HUES6 (cell line): Measurements from ENCODE around the gene COX20.

Experiments
- H3K27ac ChIP-seq: 2 replicates; pipeline ENCODE4 v1.7.0; 2013; ENCODE audit warnings: low read depth, mild to moderate bottlenecking, low read length, inconsistent platforms
- H3K27me3 ChIP-seq: 2 replicates; pipeline ENCODE4 v1.6.1; 2013; ENCODE audit warnings: low read length; ENCODE audit not compliant: control insufficient read depth, insufficient read depth
- H3K36me3 ChIP-seq: 2 replicates; pipeline ENCODE4 v1.6.1; 2013; ENCODE audit warnings: low read length; ENCODE audit not compliant: control insufficient read depth, insufficient read depth
- H3K4me1 ChIP-seq: 2 replicates; pipeline ENCODE4 v1.6.1; 2013; ENCODE audit warnings: low read length; ENCODE audit not compliant: control insufficient read depth, insufficient read depth
- H3K4me3 ChIP-seq: 2 replicates; pipeline ENCODE4 v1.5.1; 2013; ENCODE audit warnings: low read depth, low read length
- H3K9ac ChIP-seq: one replicate; pipeline ENCODE4 v1.6.1; 2013; ENCODE audit warnings: mild to moderate bottlenecking, low read length
- H3K9me3 ChIP-seq: 2 replicates; pipeline ENCODE4 v1.6.1; 2013; ENCODE audit warnings: low read depth, low read length; ENCODE audit not compliant: control insufficient read depth, insufficient read depth

COX20 gene

GRCh38 chr1:244801246-244801645 lies 34.2 kb upstream of the COX20 start:
- Histone ChIP-seq H3K4me3 (no peak overlapping the region), H3K9me3 (0 out of 2 replicates have a peak, but pooled peaks cover 2% of the 10 kb centered on the region), H3K27me3 (no peaks in the 10 kb centered on the region), H3K27ac (no peak overlapping the region), H3K4me1 (no peaks in the 10 kb centered on the region; the same call in 1 of the 2 replicates), H3K9ac (no peak overlapping the region), H3K36me3 (no peaks in the 10 kb centered on the region)

DNA sequence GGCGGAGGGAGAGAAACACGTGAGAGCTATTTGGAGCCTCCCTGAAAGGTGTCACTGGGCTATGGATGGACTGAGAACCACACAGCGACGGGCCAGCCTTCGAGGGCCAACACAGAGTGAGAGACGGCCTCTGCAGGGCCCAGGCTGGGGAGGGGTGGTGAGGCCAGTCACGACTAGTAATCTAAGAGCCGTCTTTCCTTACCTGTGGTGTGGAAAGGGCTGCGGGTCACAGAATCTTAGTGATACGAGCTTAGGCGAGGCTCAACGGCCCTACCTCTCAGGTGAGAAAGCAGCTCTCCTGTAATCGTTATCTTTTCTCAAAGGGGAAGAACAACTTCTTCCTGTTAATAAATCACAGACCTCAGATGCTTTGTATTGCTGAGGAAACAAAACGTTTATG lies 33.4 kb upstream of the COX20 start:
- Histone ChIP-seq H3K27me3 (no peaks in the 10 kb centered on the region), H3K9me3 (0 out of 2 replicates have a peak, but pooled peaks cover 2% of the 10 kb centered on the region)

DNA sequence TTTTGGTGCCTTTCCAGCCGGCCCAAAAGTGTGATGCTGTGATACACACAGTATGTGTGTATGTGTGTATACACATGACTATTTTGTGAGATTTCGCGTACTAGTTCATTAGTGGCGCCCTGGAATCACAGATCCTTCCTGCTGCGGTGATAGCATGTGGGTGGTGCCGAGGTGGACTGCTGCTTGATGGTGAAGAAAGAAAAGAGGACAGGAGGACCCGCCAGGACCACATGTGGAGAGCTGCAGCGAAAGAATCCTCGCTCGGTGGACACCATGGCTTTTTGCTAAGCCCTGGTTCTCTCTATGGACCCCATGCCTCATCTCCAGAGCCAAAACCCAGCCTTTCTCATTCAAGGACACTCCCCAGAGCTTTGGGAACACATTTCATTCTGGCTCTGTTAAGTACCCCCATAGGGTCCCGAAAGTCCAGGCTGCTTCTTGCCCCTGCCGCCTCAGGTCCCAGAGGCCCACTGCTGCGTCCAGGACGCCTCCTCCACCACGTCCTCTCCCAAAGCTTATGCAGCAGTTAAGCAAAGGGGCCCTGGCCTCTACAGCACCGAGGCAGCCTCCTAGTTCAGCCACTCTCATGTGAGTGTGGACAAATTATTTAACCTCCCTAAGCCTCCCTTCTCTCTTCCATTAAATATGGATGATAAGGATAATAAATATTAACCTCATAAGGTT lies 32.8 kb upstream of the COX20 start:
- Histone ChIP-seq H3K36me3 (no peaks in the 10 kb centered on the region), H3K9ac (no peak overlapping the region), H3K27me3 (no peaks in the 10 kb centered on the region), H3K9me3 (0 out of 2 replicates have a peak, but pooled peaks cover 2% of the 10 kb centered on the region), H3K27ac (no peak overlapping the region), H3K4me1 (no peaks in the 10 kb centered on the region; the same call in 1 of the 2 replicates), H3K4me3 (no peak overlapping the region)

More for the DNA sequence above, 33.4 kb upstream of the COX20 start:
- Histone ChIP-seq H3K9ac (no peak overlapping the region), H3K4me1 (no peaks in the 10 kb centered on the region; the same call in 1 of the 2 replicates), H3K27ac (no peak overlapping the region), H3K4me3 (no peak overlapping the region), H3K36me3 (no peaks in the 10 kb centered on the region)

- H3K9me3 ChIP-seq: 0 out of 2 replicates have a peak, but pooled peaks cover 2% of the 10 kb centered on the region
- H3K27me3 ChIP-seq: no peaks in the 10 kb centered on the region
- H3K9ac ChIP-seq: no peak overlapping the region
- no peak overlapping the region for H3K27ac ChIP-seq
- H3K4me1 ChIP-seq: no peaks in the 10 kb centered on the region; the same call in 1 of the 2 replicates
- no peaks in the 10 kb centered on the region for H3K36me3 ChIP-seq
- H3K4me3 ChIP-seq: no peak overlapping the region
Measured at GRCh38 chr1:244804841-244805240, 30.6 kb upstream of the COX20 start.

DNA sequence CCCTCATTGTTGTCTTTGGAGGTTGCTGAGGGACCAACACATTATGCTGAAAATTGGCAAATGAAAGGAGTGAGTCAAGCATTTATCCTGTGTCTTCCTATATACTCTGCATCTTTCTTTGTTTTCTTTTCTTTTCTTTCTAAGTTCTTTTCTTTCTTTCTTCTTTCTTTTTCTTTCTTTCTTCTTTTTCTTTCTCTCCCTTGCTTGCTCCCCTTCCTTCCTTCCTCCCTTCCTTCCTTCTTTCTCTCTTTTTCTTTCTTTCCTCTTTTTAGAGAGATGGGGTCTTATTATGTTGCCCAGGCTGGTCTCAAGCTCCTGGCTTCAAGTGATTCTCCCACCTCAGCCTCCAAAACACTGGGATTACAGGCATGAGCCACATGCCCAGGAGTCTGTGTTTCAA lies 28.3 kb upstream of the COX20 start:
- Histone ChIP-seq H3K9me3 (no peaks in the 10 kb centered on the region), H3K27ac (no peak overlapping the region), H3K4me3 (no peak overlapping the region), H3K9ac (no peak overlapping the region), H3K27me3 (no peaks in the 10 kb centered on the region), H3K4me1 (no peaks in the 10 kb centered on the region; the same call in 1 of the 2 replicates), H3K36me3 (no peaks in the 10 kb centered on the region)

- Histone ChIP-seq H3K4me3 (no peak overlapping the region), H3K9me3 (no peaks in the 10 kb centered on the region), H3K36me3 (no peaks in the 10 kb centered on the region), H3K4me1 (peaks cover 10% of the 10 kb centered on the region), H3K27ac (no peak overlapping the region), H3K27me3 (no peaks in the 10 kb centered on the region), H3K9ac (no peak overlapping the region)
Measured at GRCh38 chr1:244810221-244810620, 25.2 kb upstream of the COX20 start.

GRCh38 chr1:244813327-244813726 lies 22.1 kb upstream of the COX20 start:
- Histone ChIP-seq H3K4me1 (peaks cover 10% of the 10 kb centered on the region), H3K9ac (no peak overlapping the region)

GRCh38 chr1:244815600-244816099 lies 19.8 kb upstream of the COX20 start:
- Histone ChIP-seq H3K36me3 (no peaks in the 10 kb centered on the region), H3K27ac (peak overlapping the region; percentile 7; the same call in 1 of the 2 replicates), H3K9me3 (no peaks in the 10 kb centered on the region), H3K4me3 (peak overlapping the region; percentile 37), H3K27me3 (peaks cover 4% of the 10 kb centered on the region; the same call in 1 of the 2 replicates), H3K4me1 (peaks cover 10% of the 10 kb centered on the region), H3K9ac (peak overlapping the region; percentile 17)

More at GRCh38 chr1:244813327-244813726, 22.1 kb upstream of the COX20 start:
- H3K9me3 ChIP-seq: no peaks in the 10 kb centered on the region
- no peaks in the 10 kb centered on the region for H3K36me3 ChIP-seq
- H3K27me3 ChIP-seq: peaks cover 4% of the 10 kb centered on the region; the same call in 1 of the 2 replicates
- no peak overlapping the region for H3K27ac ChIP-seq
- H3K4me3 ChIP-seq: no peak overlapping the region

DNA sequence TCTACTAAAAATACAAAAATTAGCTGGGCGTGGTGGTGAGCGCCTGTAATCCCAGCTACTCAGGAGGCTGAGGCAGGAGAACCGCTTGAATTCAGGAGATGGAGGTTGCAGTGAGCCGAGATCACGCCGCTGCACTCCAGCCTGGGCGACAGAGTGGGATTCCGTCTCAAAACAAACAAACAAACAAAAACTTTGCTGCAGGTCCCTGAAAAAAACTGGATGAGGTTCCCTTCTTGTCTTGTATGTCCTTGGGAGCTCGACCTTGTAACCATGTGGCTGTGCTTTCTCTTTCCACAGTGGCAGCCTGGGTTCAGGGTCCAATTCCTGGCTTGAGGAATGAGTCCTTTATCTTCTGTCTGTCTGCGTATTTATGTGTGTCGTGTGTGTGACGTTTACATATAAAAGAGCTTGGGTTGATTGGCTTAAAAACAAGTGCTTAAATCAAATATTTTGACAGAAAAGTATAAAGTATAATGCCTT lies 18.0 kb upstream of the COX20 start:
- no peak overlapping the region for H3K4me3 ChIP-seq

DNA sequence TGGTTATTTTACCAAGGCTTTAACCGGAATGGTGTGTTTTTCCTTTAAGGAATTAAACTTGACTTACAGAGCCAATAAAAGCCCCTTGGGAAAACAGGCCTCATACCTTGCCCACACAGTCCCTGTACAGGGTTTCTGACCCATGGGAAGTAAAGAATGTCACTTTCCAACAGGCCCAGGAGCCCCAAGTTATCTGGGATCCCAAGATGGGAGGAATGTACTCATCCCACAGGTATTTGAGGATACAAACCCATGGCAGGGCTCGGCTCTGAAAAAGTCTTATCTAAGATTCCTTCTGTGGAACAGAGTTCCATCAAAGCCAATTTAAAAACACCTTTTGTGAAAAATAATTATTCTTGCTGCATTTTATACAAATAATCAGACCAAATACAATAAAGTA lies 15.3 kb upstream of the COX20 start:
- H3K27ac ChIP-seq: no peak overlapping the region
- no peak overlapping the region for H3K4me3 ChIP-seq

More for the DNA sequence above, 18.0 kb upstream of the COX20 start:
- H3K27me3 ChIP-seq: peaks cover 4% of the 10 kb centered on the region; the same call in 1 of the 2 replicates
- H3K9me3 ChIP-seq: no peaks in the 10 kb centered on the region
- no peak overlapping the region for H3K9ac ChIP-seq
- peaks cover 15% of the 10 kb centered on the region for H3K4me1 ChIP-seq
- H3K36me3 ChIP-seq: no peaks in the 10 kb centered on the region
- no peak overlapping the region for H3K27ac ChIP-seq

GRCh38 chr1:244821134-244821533 lies 14.3 kb upstream of the COX20 start:
- peaks cover 1% of the 10 kb centered on the region; the same call in 1 of the 2 replicates for H3K27me3 ChIP-seq
- no peaks in the 10 kb centered on the region for H3K9me3 ChIP-seq
- H3K9ac ChIP-seq: no peak overlapping the region
- H3K27ac ChIP-seq: no peak overlapping the region
- no peak overlapping the region for H3K4me3 ChIP-seq
- H3K36me3 ChIP-seq: no peaks in the 10 kb centered on the region
- H3K4me1 ChIP-seq: peaks cover 10% of the 10 kb centered on the region; the same call in 1 of the 2 replicates

More for the DNA sequence above, 15.3 kb upstream of the COX20 start:
- Histone ChIP-seq H3K36me3 (no peaks in the 10 kb centered on the region), H3K4me1 (peaks cover 10% of the 10 kb centered on the region; the same call in 1 of the 2 replicates), H3K27me3 (peaks cover 4% of the 10 kb centered on the region; the same call in 1 of the 2 replicates), H3K9ac (no peak overlapping the region), H3K9me3 (no peaks in the 10 kb centered on the region)
